Cardiac muscle cell (in vitro differentiated cells and primary cell): ENCODE measurements around the gene A3GALT2. TPM values are rescaled to one million over a fixed set of nuclear protein-coding genes. Genes with fewer than 3 reads are reported as not detected.

Experiments
- DNase-seq, 2 donors: peaks; one replicate each; pipeline versions ENCODE4 v3.0.0 to v3.0.0-alpha.2; 2010 to 2017; ENCODE audit warnings: low read depth in 1 of 2, low spot score in 1 of 2
- H3K27ac ChIP-seq: fragments of 200-600 bp; sonication (generic); 2 replicates; pipeline ENCODE4 v1.5.1; 2016
- H3K27me3 ChIP-seq: fragments of 200-600 bp; sonication (generic); 2 replicates; pipeline ENCODE4 v1.6.0; 2016; ENCODE audit warnings: control low read depth
- H3K36me3 ChIP-seq: fragments of 200-600 bp; sonication (generic); 2 replicates; pipeline ENCODE4 v1.5.1; 2016; ENCODE audit warnings: control low read depth
- H3K4me1 ChIP-seq: fragments of 200-600 bp; sonication (generic); 2 replicates; pipeline ENCODE4 v1.8.1; 2017; ENCODE audit warnings: low read depth, mild to moderate bottlenecking, mixed run types
- H3K4me3 ChIP-seq: fragments of 200-600 bp; sonication (generic); 2 replicates; pipeline ENCODE4 v1.5.1; 2016; ENCODE audit warnings: mild to moderate bottlenecking
- H3K9me3 ChIP-seq: fragments of 200-600 bp; sonication (generic); 2 replicates; pipeline ENCODE4 v1.5.1; 2017; ENCODE audit warnings: low read depth, mild to moderate bottlenecking, control low read depth
- polyA plus RNA-seq: library from polyadenylated mRNA; unstranded; fragments of >200 nt; fragmentation: Nextera tagmentation; extraction: Ambion mirVana; gene quantifications from 2 replicates; pipeline ENCODE4 v1.2.1, GENCODE V29; 2016
- total RNA-seq: library from RNA; depleted of rRNA; stranded (reverse); fragments of >200 nt; gene quantifications from 2 replicates; pipeline ENCODE4 v1.2.3, GENCODE V29; 2016
- TF ChIP-seq, protein P1 (sequence below): IDR thresholded peaks from 2 replicates; pipeline ENCODE4 v1.5.1; 2012; ENCODE audit warnings: low read depth, mild to moderate bottlenecking, low read length

Gene A3GALT2
- total and polyA plus RNA-seq, 2 experiments from 2014 or later, result 0.57 TPM; not detected in 1

DNA sequence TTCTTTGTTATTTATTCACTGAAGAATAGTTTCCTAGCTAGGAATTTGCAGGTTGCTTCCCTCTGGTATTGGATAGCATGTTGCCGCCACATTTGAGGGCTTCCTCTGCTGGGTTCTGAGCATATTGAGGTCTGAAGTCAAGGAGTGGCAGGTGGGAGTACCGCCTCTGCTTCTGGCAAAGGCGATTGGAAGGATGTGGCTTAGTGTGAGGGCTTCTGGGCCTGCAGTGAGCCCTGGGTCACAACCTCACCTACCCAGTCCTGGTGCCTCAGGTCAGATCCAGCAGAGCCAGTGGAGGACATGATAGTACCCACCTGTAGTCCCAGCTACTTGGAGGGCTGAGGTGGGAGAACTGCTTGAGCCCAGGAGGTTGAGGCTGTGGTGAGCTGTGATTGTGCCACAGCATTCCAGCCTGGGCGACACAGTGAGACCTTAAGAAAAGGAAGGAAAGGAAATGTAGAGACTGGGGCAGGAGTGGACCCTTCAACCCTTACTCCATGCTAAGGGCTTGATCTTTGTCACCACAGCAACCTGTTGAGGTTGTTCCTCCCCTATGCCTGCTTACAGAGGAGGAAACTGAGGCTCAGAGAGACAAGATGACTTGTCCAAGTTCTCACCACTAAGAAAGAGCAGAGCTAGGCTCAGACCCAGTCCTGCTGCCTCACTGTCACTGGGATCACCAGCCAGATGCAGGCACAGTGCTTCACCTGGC is 22.8 kb downstream of the A3GALT2 start:
- Histone ChIP-seq H3K4me1 (no peaks in the 10 kb centered on the region), H3K9me3 (no peaks in the 10 kb centered on the region), H3K36me3 (peaks cover 13% of the 10 kb centered on the region), H3K27me3 (no peaks in the 10 kb centered on the region), H3K4me3 (no peak overlapping the region), H3K27ac (no peak overlapping the region)
- DNase-seq, result no peak
- TF ChIP-seq, protein P1, sequence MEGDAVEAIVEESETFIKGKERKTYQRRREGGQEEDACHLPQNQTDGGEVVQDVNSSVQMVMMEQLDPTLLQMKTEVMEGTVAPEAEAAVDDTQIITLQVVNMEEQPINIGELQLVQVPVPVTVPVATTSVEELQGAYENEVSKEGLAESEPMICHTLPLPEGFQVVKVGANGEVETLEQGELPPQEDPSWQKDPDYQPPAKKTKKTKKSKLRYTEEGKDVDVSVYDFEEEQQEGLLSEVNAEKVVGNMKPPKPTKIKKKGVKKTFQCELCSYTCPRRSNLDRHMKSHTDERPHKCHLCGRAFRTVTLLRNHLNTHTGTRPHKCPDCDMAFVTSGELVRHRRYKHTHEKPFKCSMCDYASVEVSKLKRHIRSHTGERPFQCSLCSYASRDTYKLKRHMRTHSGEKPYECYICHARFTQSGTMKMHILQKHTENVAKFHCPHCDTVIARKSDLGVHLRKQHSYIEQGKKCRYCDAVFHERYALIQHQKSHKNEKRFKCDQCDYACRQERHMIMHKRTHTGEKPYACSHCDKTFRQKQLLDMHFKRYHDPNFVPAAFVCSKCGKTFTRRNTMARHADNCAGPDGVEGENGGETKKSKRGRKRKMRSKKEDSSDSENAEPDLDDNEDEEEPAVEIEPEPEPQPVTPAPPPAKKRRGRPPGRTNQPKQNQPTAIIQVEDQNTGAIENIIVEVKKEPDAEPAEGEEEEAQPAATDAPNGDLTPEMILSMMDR, result no peak

DNA sequence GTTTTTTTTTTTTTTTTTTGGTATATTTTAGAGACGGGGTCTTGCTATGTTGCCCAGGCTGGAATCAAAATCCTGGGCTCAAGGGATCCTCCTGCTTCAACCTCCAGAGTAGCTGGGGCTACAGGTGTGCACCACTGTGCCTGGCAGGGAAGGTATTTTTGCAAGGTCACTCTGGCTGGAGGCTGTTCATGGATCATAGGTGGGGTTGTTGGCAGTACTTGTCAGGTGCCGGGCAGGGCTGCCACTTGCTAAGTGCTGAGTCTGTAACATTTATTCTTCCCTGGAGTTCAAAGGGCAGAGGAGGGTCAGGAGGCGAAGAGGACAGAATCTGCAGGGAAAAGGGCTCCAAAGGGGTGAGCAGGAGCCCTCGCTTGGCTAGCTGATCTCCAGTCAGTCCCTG is 24.1 kb downstream of the A3GALT2 start:
- Histone ChIP-seq H3K4me3 (no peak overlapping the region), H3K4me1 (no peaks in the 10 kb centered on the region), H3K27me3 (no peaks in the 10 kb centered on the region), H3K9me3 (no peaks in the 10 kb centered on the region), H3K36me3 (peaks cover 13% of the 10 kb centered on the region), H3K27ac (no peak overlapping the region)
- DNase-seq, result no peak
- TF ChIP-seq, protein P1, result no peak

DNA sequence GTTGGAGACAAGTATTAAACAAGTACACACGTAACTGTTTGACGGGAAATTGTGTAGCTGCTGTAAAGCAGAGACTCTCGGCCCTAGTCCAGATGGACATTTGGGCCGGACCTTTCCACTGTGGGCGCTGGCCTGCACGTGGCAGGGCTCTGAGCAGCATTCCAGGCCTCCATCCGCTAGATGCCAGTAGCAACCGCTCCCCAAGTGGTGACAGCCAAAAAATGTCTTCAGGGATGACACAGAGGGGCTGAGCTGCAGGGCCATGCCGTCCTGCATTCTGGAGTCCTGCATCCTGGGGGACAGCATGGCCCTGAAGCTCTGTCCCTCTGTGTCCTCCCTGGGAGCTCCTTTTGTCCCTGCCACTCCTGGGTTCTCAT is 24.8 kb downstream of the A3GALT2 start:
- TF ChIP-seq, protein P1, result no peak
- Histone ChIP-seq H3K4me1 (no peaks in the 10 kb centered on the region), H3K9me3 (no peaks in the 10 kb centered on the region), H3K27me3 (no peaks in the 10 kb centered on the region), H3K36me3 (peaks cover 13% of the 10 kb centered on the region), H3K4me3 (no peak overlapping the region), H3K27ac (no peak overlapping the region)
- DNase-seq, result no peak

DNA sequence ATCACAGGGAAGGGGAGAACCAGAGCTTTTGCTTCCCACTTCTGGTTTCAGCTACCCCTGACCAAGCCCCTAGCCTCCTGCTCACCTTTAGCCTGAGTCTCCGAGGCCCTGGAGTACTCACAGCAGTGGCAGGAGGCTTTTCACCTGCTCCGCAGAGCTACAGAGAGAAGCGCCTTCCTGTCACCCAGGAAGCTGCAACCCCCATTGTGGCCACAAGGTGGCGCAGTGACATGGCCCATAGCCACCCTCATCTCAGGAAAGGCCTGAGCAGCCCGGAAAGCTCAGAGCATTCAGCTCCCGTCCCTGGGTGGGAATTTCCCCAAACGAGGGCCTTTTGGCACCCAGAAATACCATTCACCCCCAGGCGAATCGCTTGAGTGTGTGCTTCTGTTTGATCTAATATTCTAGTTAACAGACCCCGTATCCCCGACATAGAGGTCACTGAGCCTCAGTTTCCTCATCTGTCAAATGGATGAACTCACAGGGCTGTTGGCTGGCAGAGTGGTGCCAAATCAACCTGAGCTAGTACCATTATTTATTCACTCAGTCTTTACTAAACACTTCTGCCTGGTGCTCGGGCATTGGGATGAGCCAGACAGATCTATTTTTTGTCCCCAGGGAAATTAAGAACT is 25.3 kb downstream of the A3GALT2 start:
- Histone ChIP-seq H3K27ac (no peak overlapping the region), H3K9me3 (no peaks in the 10 kb centered on the region), H3K4me3 (no peak overlapping the region), H3K4me1 (no peaks in the 10 kb centered on the region), H3K36me3 (peaks cover 13% of the 10 kb centered on the region), H3K27me3 (no peaks in the 10 kb centered on the region)
- TF ChIP-seq, protein P1, result peak; percentile 95
- DNase-seq, result peak; percentile 82 to 84

GRCh38 chr1:33295023-33295422 is 25.9 kb downstream of the A3GALT2 start:
- H3K4me1 ChIP-seq, result no peaks in the 10 kb centered on the region
- peaks cover 13% of the 10 kb centered on the region for H3K36me3 ChIP-seq
- H3K27me3 ChIP-seq, result no peaks in the 10 kb centered on the region
- no peak for DNase-seq
- H3K27ac ChIP-seq, result no peak overlapping the region
- TF ChIP-seq, protein P1, result no peak
- no peak overlapping the region for H3K4me3 ChIP-seq
- H3K9me3 ChIP-seq, result no peaks in the 10 kb centered on the region
